Lower lobe of right lung (tissue), 2 donors: ENCODE results near the gene KCNN1. TPM values are rescaled to one million over a fixed set of nuclear protein-coding genes. Genes with fewer than 3 reads are reported as not detected.

Experiments used
- ATAC-seq, 2 donors: fragments of 200-7000 bp; cut with Tn5 transposase; one replicate each; pipeline ENCODE4 v1.9.1; 2020 to 2022; ENCODE audit warnings: mild to moderate bottlenecking in 2 of 2, moderate library complexity in 2 of 2
- DNase-seq: peaks from one replicate; pipeline ENCODE4 v3.0.0-alpha.2; 2020
- H3K27ac ChIP-seq: fragments of 200-600 bp; one replicate; pipeline ENCODE4 v1.8.0; 2022
- H3K27me3 ChIP-seq: fragments of 200-600 bp; one replicate; pipeline ENCODE4 v1.8.0; 2022; ENCODE audit warnings: low read depth
- H3K36me3 ChIP-seq: fragments of 200-600 bp; one replicate; pipeline ENCODE4 v1.8.0; 2022; ENCODE audit warnings: mild to moderate bottlenecking
- H3K4me1 ChIP-seq: fragments of 200-600 bp; one replicate; pipeline ENCODE4 v1.8.0; 2022
- H3K4me3 ChIP-seq: fragments of 200-600 bp; one replicate; pipeline ENCODE4 v1.8.0; 2022; ENCODE audit warnings: mild to moderate bottlenecking
- H3K9me3 ChIP-seq: fragments of 200-600 bp; one replicate; pipeline ENCODE4 v1.8.0; 2022
- intact Hi-C: fragments of 100-400 bp; cut with DNase I; formaldehyde crosslinking; loops from one replicate; pipeline ENCODE4 v1.11.0; 2022
- total RNA-seq: library from RNA; stranded (reverse); fragmentation: NEBNext Ultra II Directional; extraction: Animal tissue kit (Norgen Biotek cat#: 25700); gene quantifications from one replicate; pipeline ENCODE4 v1.2.1, GENCODE V29; 2021
- TF ChIP-seq, protein P1 (sequence below): fragments of 200-600 bp; IDR thresholded peaks from one replicate; pipeline ENCODE4 v1.8.0; 2022; ENCODE audit warnings: antibody characterized with exemption, mild to moderate bottlenecking
- donor health status: DM: no; HTN: yes; CAD: no; lungs with severe emphysema.

The KCNN1 gene
- total RNA-seq, 1 donor from 2014 or later, result not detected

DNA sequence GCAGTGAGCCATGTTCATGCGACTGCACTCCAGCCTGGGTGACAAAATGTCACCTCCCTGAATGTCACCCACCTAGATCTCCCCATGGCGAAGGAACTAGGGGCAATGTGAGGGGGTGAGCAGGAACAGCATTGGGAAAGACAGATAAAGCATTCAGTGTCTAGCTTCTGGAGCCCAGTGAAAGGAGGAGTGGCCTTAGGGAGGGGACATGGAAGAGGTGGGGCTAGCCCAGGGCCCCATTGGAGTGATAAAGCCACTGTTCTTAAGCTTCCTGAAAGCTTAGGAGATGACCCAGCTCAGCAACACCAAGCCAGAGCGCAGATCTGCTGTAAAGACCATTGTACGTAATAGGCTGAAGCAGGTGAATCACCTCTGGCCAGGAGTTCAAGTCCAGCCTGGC lies 13.0 kb upstream of the KCNN1 start:
- Histone ChIP-seq H3K36me3 (no peaks in the 10 kb centered on the region), H3K9me3 (no peaks in the 10 kb centered on the region), H3K27me3 (peaks cover 75% of the 10 kb centered on the region), H3K4me1 (peaks cover 33% of the 10 kb centered on the region), H3K27ac (no peak overlapping the region), H3K4me3 (no peak overlapping the region)
- TF ChIP-seq, protein P1, sequence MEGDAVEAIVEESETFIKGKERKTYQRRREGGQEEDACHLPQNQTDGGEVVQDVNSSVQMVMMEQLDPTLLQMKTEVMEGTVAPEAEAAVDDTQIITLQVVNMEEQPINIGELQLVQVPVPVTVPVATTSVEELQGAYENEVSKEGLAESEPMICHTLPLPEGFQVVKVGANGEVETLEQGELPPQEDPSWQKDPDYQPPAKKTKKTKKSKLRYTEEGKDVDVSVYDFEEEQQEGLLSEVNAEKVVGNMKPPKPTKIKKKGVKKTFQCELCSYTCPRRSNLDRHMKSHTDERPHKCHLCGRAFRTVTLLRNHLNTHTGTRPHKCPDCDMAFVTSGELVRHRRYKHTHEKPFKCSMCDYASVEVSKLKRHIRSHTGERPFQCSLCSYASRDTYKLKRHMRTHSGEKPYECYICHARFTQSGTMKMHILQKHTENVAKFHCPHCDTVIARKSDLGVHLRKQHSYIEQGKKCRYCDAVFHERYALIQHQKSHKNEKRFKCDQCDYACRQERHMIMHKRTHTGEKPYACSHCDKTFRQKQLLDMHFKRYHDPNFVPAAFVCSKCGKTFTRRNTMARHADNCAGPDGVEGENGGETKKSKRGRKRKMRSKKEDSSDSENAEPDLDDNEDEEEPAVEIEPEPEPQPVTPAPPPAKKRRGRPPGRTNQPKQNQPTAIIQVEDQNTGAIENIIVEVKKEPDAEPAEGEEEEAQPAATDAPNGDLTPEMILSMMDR, result no peak
- no peak for DNase-seq
- intact Hi-C loops, result no loop called here
- no peak for ATAC-seq

DNA sequence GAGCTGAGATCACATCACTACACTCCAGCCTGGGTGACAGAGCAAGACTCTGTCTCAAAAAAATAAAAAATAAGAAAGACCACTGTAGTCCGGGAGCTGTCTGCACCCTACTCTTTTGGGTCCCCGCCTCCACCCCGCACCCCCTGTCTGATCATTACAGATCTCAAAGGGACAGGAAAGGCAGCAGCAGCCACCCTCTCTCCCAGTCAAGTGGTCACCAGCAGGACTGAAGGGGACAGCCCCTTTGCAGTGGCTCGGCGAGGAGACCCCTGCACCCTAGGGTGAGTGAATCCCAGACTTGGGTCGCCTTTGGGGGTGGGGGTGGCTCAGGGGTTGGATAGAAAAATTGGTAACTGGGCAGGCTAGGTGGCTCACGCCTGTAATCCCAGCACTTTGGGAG lies 12.5 kb upstream of the KCNN1 start:
- no peaks in the 10 kb centered on the region for H3K9me3 ChIP-seq
- TF ChIP-seq, protein P1, result no peak
- no peaks in the 10 kb centered on the region for H3K36me3 ChIP-seq
- H3K4me1 ChIP-seq, result peaks cover 28% of the 10 kb centered on the region
- intact Hi-C loops, result no loop called here
- DNase-seq (no peak), ATAC-seq (no peak)
- H3K4me3 ChIP-seq, result no peak overlapping the region
- H3K27me3 ChIP-seq, result peaks cover 70% of the 10 kb centered on the region
- H3K27ac ChIP-seq, result no peak overlapping the region

DNA sequence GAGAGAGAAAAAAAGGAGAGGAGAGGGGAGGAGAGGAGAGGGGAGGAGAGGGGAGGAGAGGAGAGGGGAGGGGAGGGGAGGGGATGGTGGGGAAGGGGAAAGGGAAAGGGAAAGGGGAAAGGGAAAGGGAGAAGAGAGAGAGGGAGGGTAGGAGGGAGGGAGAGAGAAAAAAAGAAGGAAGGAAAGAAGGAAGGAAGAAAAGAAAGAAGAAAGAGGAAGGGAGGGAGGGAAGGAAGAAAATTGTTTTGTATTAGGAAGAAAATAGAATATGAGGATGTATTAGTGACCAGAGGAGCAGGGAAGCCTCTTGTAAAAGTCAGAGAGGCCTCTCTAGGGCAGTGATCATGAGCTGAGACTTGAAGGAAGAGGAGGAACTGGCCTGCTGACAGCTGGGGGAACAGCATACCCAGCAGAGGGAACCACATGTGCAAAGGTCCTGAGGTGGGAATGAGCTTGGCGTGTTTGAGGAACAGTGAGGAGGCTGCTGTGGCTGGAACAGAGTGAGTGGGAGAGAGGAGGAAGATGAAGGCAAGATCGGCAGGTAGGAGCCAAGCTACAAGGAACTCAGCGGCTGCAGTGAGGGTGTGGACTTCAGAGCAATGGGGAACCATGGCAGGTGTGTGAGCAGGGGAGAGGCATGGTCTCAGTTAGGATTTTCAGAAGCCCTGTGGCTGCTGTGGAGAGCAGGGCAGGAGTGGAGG lies 9.6 kb upstream of the KCNN1 start:
- no peak for ATAC-seq
- Histone ChIP-seq H3K4me1 (no peaks in the 10 kb centered on the region), H3K27ac (no peak overlapping the region), H3K4me3 (no peak overlapping the region), H3K27me3 (peaks cover 41% of the 10 kb centered on the region), H3K9me3 (no peaks in the 10 kb centered on the region), H3K36me3 (no peaks in the 10 kb centered on the region)
- DNase-seq, result no peak
- TF ChIP-seq, protein P1, result no peak
- intact Hi-C loops, result no loop called here

DNA sequence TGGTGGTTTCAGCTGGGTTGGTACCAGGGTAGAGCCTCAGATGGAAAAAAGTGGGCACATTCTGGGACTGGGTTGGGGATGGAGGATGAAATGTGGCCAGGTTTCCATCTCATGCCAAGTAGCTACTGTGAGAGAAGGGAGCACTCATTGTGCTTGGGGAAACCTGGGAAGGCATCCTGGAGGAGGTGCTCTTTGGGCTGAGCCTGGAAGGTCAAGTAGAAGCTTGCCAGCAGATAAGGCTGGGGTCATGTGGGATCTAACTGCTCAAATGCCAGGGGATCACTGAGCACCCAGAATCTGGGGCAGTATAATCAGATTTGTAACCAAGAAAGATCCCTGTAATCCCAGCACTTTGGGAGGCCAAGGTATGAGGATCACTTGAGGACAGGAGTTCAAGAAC lies 9.0 kb upstream of the KCNN1 start:
- Histone ChIP-seq H3K27ac (no peak overlapping the region), H3K36me3 (no peaks in the 10 kb centered on the region), H3K27me3 (peaks cover 35% of the 10 kb centered on the region), H3K9me3 (no peaks in the 10 kb centered on the region), H3K4me1 (no peaks in the 10 kb centered on the region), H3K4me3 (no peak overlapping the region)
- TF ChIP-seq, protein P1, result no peak
- intact Hi-C loops, result no loop called here
- ATAC-seq (no peak), DNase-seq (no peak)

DNA sequence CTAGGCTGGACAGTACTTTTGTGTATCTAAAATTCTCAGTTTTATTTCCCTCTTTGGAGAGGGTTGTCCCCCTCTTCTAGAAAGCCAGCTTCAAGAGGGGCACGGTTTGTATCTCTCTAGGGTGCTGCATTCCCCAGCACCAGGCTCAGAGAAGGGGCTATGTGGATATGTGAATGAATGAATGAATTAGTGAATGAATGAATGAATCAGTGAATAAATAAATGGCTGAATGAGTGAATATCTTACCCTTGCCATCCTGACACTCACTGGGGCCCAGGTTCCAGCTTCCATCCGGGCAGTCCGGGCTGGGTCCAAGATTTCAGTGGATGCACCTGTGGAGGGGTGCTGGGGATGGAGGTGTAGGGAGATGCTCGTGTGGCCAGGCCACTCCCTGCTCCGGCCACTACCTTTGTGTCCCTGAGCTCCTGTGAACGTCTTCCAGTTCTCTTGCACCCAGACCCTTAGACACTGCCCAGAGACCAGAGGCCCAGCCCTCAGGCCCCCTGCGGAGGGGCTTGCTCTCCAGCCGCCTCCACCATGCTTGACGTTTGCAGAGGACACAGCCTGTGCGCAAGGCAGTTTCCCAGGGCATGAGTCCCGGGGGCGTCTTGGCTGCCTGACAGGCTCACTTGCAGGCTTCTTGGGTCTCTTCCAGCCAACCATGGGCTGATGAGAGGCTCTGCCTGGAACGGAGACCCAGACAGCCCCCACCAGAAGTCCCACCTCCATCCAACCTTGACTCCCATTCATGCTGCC lies 2.8 kb upstream of the KCNN1 start:
- Histone ChIP-seq H3K36me3 (no peaks in the 10 kb centered on the region), H3K4me3 (no peak overlapping the region), H3K9me3 (no peaks in the 10 kb centered on the region), H3K27me3 (peaks cover 36% of the 10 kb centered on the region), H3K4me1 (no peaks in the 10 kb centered on the region), H3K27ac (no peak overlapping the region)
- intact Hi-C loops, result no loop called here
- DNase-seq (no peak), ATAC-seq (no peak)
- TF ChIP-seq, protein P1, result no peak
